Mesenchymal stem cell (in vitro differentiated cells and primary cell): ENCODE results near the gene ADORA2B.

Source experiments
- DNase-seq: peaks from one replicate; pipeline ENCODE4 v3.0.0-alpha.2; 2013
- H2AFZ ChIP-seq: one replicate; pipeline ENCODE4 v1.6.1; 2013; ENCODE audit warnings: low read depth, mild to moderate bottlenecking, control low read depth, inconsistent platforms, low read length, moderate library complexity
- H2AK5ac ChIP-seq: 2 replicates; pipeline ENCODE4 v1.6.1; 2013; ENCODE audit warnings: low read length, moderate library complexity, mild to moderate bottlenecking, inconsistent platforms; ENCODE audit not compliant: severe bottlenecking
- H2BK120ac ChIP-seq: one replicate; pipeline ENCODE4 v1.6.1; 2013; ENCODE audit warnings: low read depth, mild to moderate bottlenecking, inconsistent platforms, low read length, moderate library complexity
- H2BK12ac ChIP-seq, 2 experiments: one replicate each; pipeline ENCODE4 v1.6.1; 2013; ENCODE audit warnings: inconsistent platforms in 2 of 2, low read length in 2 of 2, mild to moderate bottlenecking in 2 of 2, moderate library complexity in 2 of 2, control low read depth in 1 of 2
- H2BK15ac ChIP-seq: one replicate; pipeline ENCODE4 v1.6.1; 2013; ENCODE audit warnings: mild to moderate bottlenecking, low read depth, inconsistent platforms; ENCODE audit not compliant: poor library complexity, severe bottlenecking
- H2BK5ac ChIP-seq: 2 replicates; pipeline ENCODE4 v1.6.1; 2013; ENCODE audit warnings: low read depth, mild to moderate bottlenecking, low read length, control low read depth, inconsistent platforms; ENCODE audit not compliant: poor library complexity, severe bottlenecking
- H3K14ac ChIP-seq, 2 experiments: one replicate each; pipeline ENCODE4 v1.6.1; 2013; ENCODE audit warnings: inconsistent platforms in 2 of 2, low read length in 2 of 2, control low read depth in 1 of 2, mild to moderate bottlenecking in 1 of 2, moderate library complexity in 1 of 2
- H3K18ac ChIP-seq, 2 experiments: one replicate each; pipeline ENCODE4 v1.6.1; 2013; ENCODE audit warnings: inconsistent platforms in 2 of 2, low read length in 2 of 2, control low read depth in 1 of 2, low read depth in 1 of 2, mild to moderate bottlenecking in 1 of 2
- H3K23ac ChIP-seq, 2 experiments: one replicate each; pipeline ENCODE4 v1.6.1; 2013; ENCODE audit warnings: inconsistent platforms in 2 of 2, low read length in 2 of 2, mild to moderate bottlenecking in 2 of 2, moderate library complexity in 2 of 2, control low read depth in 1 of 2
- H3K27ac ChIP-seq: 2 replicates; pipeline ENCODE4 v1.5.1; 2013; ENCODE audit warnings: mild to moderate bottlenecking, moderate library complexity, low read length, control low read depth, inconsistent platforms; ENCODE audit not compliant: poor library complexity, severe bottlenecking
- H3K27me3 ChIP-seq, 2 experiments: 2 replicates each; pipeline versions ENCODE4 v1.6.1 to v1.7.0; 2013; ENCODE audit warnings: low read length in 2 of 2, mild to moderate bottlenecking in 2 of 2, moderate library complexity in 2 of 2, control low read depth in 1 of 2, inconsistent platforms in 1 of 2; ENCODE audit not compliant: control insufficient read depth in 1 of 2, insufficient read depth in 1 of 2
- H3K36me3 ChIP-seq, 2 experiments: 2 replicates each; pipeline versions ENCODE4 v1.6.1 to v1.7.0; 2013; ENCODE audit warnings: low read length in 2 of 2, control low read depth in 1 of 2, inconsistent platforms in 1 of 2, low read depth in 1 of 2, mild to moderate bottlenecking in 1 of 2; ENCODE audit not compliant: insufficient read depth in 2 of 2, control insufficient read depth in 1 of 2
- H3K4ac ChIP-seq, 2 experiments: one replicate each; pipeline ENCODE4 v1.6.1; 2013; ENCODE audit warnings: inconsistent platforms in 2 of 2, low read length in 2 of 2, mild to moderate bottlenecking in 2 of 2, moderate library complexity in 2 of 2, control low read depth in 1 of 2, low read depth in 1 of 2
- H3K4me1 ChIP-seq: 2 replicates; pipeline ENCODE4 v1.6.1; 2013; ENCODE audit warnings: low read depth, low read length, control low read depth; ENCODE audit not compliant: control insufficient read depth, insufficient read depth
- H3K4me2 ChIP-seq: 2 replicates; pipeline ENCODE4 v1.6.1; 2013; ENCODE audit warnings: low read length, mild to moderate bottlenecking, inconsistent platforms; ENCODE audit not compliant: poor library complexity, severe bottlenecking
- H3K4me3 ChIP-seq, 2 experiments: 2 replicates each; pipeline versions ENCODE4 v1.5.1 to v1.7.0; 2013; ENCODE audit warnings: low read length in 2 of 2, mild to moderate bottlenecking in 2 of 2, control low read depth in 1 of 2, low read depth in 1 of 2; ENCODE audit not compliant: insufficient read depth in 1 of 2
- H3K79me1 ChIP-seq: replicated peaks from 2 replicates; pipeline ENCODE4 v1.6.1; 2013; ENCODE audit warnings: mild to moderate bottlenecking, control low read depth, low read length, inconsistent platforms; ENCODE audit not compliant: poor library complexity, severe bottlenecking
- H3K9ac ChIP-seq: 2 replicates; pipeline ENCODE4 v1.7.0; 2013; ENCODE audit warnings: mild to moderate bottlenecking, low read length, moderate library complexity
- H3K9me3 ChIP-seq: 2 replicates; pipeline ENCODE4 v1.7.0; 2013; ENCODE audit warnings: mild to moderate bottlenecking, low read length; ENCODE audit not compliant: control insufficient read depth
- H4K8ac ChIP-seq: one replicate; pipeline ENCODE4 v1.6.1; 2013; ENCODE audit warnings: inconsistent platforms, mild to moderate bottlenecking, low read length, moderate library complexity
- H4K91ac ChIP-seq: one replicate; pipeline ENCODE4 v1.6.1; 2013; ENCODE audit warnings: mild to moderate bottlenecking, low read length, inconsistent platforms
- WGBS: methylation state at CpG from one replicate; pipeline ENCODE4 v1.1.7; 2013; ENCODE audit warnings: mixed read lengths; 5-methylcytosine and 5-hydroxymethylcytosine counted together

Gene ADORA2B

DNA sequence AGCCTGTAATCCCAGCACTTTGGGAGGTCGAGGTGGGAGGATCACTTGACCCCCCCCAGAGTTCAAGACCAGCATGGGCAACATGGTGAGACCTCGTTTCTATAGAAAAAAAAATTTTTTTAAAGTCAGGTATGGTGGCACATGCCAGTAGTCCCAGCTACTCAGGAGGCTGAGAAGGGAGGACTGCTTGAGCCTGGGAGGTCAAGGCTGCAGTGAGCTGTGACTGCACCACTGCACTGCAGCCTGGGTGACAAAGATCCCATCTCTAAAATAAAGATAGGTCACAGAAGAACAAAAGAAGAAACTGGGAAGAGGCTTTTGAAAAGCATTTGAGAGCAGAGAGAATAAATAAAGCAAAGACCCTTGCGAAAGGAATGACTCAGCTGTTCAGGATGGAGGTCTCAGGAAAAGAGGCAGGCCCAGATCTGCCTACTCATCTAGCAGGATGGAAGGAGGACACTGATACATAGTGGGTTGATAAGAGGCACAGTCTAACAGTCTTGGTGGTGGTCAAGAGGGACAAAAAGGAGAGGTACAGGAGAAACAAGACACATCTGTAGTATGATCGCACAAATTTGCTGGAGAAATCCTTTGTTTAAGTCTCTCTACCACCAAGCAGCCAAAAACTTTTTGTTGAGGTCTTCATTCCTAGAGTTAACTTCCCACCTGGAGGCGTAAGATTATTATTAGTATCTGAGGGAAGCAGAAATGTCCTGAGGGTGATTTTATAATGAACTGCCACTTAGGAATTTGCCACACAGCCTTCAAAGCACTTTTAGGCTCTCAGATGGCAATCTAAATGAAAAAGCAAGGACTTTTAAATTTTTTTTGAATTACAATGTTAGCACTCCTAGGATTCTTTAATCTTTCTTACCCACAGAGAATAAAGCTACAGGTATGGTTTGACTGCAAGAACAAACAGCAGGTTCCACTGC, 37.0 kb downstream of the ADORA2B start:
- peaks cover 4% of the 10 kb centered on the region for H3K79me1 ChIP-seq
- H3K27ac ChIP-seq: no peak overlapping the region
- 65% methylated on average over 3 of the region's 5 CpGs for WGBS
- no peak overlapping the region for H3K23ac ChIP-seq
- no peak overlapping the region for H4K91ac ChIP-seq
- no peak overlapping the region for H3K14ac ChIP-seq
- H2BK12ac ChIP-seq: peak overlapping the region in 1 of 2 experiments; percentile 10
- H3K9me3 ChIP-seq: no peaks in the 10 kb centered on the region
- no peak overlapping the region for H3K4me2 ChIP-seq
- no peak overlapping the region for H2BK120ac ChIP-seq
- peak overlapping the region in 1 of 2 experiments; percentile 52 for H3K18ac ChIP-seq
- peaks cover 3 to 67% of the 10 kb centered on the region in 2 experiments for H3K36me3 ChIP-seq
- H4K8ac ChIP-seq: no peak overlapping the region
- H3K4me1 ChIP-seq: peaks cover 3% of the 10 kb centered on the region
- H3K4me3 ChIP-seq: no peak overlapping the region
- H2AFZ ChIP-seq: no peak overlapping the region
- DNase-seq: peak; percentile 80
- no peak overlapping the region for H2AK5ac ChIP-seq
- peak overlapping the region; percentile 2 for H3K9ac ChIP-seq
- no peaks in the 10 kb centered on the region for H3K27me3 ChIP-seq
- H2BK5ac ChIP-seq: no peak overlapping the region
- H3K4ac ChIP-seq: peak overlapping the region in 1 of 2 experiments; percentile 58
- H2BK15ac ChIP-seq: no peak overlapping the region

DNA sequence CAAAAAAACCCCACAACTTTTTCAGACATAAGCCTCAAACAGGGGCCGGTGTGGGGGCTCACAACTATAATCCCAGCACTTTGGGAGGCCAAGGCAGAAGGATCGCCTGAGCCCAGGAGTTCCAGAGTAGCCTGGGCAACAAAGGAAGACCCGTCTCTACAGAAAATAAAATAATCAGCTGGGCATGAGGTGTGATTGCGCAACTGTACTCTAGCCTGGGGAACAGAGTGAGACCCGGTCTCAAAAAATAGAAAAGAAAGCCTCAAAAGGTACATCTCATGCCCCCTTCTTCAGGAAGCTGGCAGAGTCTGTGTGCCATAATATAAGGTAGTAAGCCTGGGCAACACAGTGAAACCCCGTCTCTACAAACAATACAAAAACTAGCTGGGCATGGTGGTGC, 51.4 kb downstream of the ADORA2B start:
- Histone ChIP-seq H3K27ac (no peak overlapping the region), H4K91ac (no peak overlapping the region), H4K8ac (no peak overlapping the region), H3K36me3 (peaks cover 0 to 19% of the 10 kb centered on the region in 2 experiments), H3K4me2 (no peak overlapping the region), H2BK120ac (no peak overlapping the region), H2AK5ac (no peak overlapping the region), H3K4me1 (no peaks in the 10 kb centered on the region), H3K23ac (no peak overlapping the region), H2BK5ac (no peak overlapping the region), H3K14ac (no peak overlapping the region), H3K4me3 (no peak overlapping the region), H2BK15ac (no peak overlapping the region), H3K9ac (no peak overlapping the region), H3K9me3 (peaks cover 2% of the 10 kb centered on the region), H3K27me3 (no peaks in the 10 kb centered on the region), H3K18ac (no peak overlapping the region), H2BK12ac (no peak overlapping the region), H3K4ac (no peak overlapping the region), H3K79me1 (peaks cover 13% of the 10 kb centered on the region), H2AFZ (no peak overlapping the region)
- DNase-seq: no peak
- 86% methylated on average over 5 of the region's 6 CpGs for WGBS

DNA sequence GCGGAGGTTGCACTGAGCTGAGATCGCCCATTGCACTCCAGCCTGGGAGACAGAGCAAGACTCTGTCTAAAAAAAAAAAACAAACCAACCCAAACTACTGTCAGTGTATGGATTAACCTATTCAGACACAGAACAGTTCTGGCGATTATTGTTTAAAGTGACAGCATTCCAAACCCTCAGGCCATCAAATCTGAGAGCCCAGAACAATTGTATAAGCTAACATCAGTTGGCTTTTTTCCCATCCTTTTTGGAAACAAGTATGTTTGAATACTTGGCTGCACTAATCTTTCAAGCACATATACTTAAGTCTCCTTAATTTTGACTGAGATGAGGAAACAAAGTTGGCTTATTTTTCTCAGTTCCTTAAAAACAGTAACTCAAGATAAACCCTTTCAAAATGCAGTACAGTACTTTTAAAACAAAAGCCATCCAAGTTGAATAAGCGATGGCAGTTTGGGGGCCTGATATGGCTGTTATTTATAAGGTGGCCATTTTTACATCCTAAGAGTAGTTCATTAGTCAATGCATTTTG, 53.2 kb downstream of the ADORA2B start:
- H2BK120ac ChIP-seq: no peak overlapping the region
- no peak overlapping the region for H3K23ac ChIP-seq
- H3K4ac ChIP-seq: no peak overlapping the region
- peaks cover 8% of the 10 kb centered on the region for H3K9me3 ChIP-seq
- no peak overlapping the region for H2BK5ac ChIP-seq
- peak overlapping the region in 1 of 2 experiments; percentile 84 for H3K4me3 ChIP-seq
- no peak overlapping the region for H2BK12ac ChIP-seq
- no peak overlapping the region for H3K27ac ChIP-seq
- H2AK5ac ChIP-seq: no peak overlapping the region
- H3K4me2 ChIP-seq: no peak overlapping the region
- peak overlapping the region; percentile 99 for H3K9ac ChIP-seq
- H3K4me1 ChIP-seq: no peaks in the 10 kb centered on the region
- no peak overlapping the region for H2BK15ac ChIP-seq
- H4K91ac ChIP-seq: no peak overlapping the region
- DNase-seq: no peak
- no peak overlapping the region for H3K18ac ChIP-seq
- H3K14ac ChIP-seq: no peak overlapping the region
- H2AFZ ChIP-seq: no peak overlapping the region
- no peaks in the 10 kb centered on the region for H3K27me3 ChIP-seq
- H3K79me1 ChIP-seq: peaks cover 16% of the 10 kb centered on the region
- H4K8ac ChIP-seq: no peak overlapping the region
- 89% methylated on average over 3 of the region's 4 CpGs for WGBS
- H3K36me3 ChIP-seq: peaks cover 8 to 26% of the 10 kb centered on the region in 2 experiments
